ENCODE data around the gene ROR2.

DNA sequence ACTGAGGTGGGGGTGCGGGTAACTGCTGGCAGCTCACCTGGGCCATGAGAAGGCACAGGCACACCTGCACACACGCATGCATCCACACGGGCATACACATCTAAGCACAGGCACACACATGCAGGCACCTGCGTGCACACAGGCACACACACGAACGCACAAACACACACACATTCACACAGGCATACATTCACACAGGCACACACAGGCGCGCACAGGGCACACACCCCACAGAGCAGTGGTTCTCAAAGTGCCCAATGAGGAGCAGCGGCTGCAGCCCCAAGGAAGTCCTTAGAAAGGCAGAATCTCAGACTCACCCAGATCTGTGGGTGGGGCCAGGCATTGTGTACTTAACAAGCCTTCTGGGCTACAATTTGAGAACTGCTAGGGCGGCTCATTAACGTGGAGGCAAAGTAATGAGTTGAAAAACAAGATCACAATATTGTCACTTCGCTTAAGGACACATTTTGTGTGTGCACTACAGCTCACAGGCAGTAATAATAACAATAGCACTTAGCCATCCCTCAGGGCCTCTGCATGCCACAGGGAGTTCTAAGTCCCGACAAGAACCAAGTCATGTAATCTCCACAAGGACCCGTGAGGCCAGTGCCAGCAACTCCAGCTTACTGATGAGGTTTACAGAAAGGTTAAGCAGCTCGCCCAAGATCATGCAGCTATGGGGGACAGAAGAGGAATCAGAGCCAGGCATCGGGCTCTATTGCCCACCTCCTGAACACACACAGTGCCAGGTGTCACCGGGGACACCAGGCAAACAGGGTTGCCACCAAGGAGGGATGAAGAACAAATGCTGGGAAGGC lies 91.6 kb downstream of the ROR2 start:
- TF ChIP-seq CTCF (IDR thresholded peaks at IDR 0.05) (no peak), POLR2A (IDR thresholded peaks at IDR 0.05) (no peak)

Data from thyroid gland (tissue), 4 donors.